ENCODE data around the gene C2CD4D. TPM values are rescaled to one million over a fixed set of nuclear protein-coding genes. Genes with fewer than 3 reads are reported as not detected.
"Not testable (repeated sequence)": the region's sequence is repeated elsewhere in the genome, so short reads cannot be mapped to it uniquely, and the experiment has no call there.

The C2CD4D gene
- total and polyA plus RNA-seq, 7 experiments from 2014 or later, result 0.18 to 0.87 (median 0.34) TPM; not detected in 4

GRCh38 chr1:151855516-151855915 lies 15.9 kb upstream of the C2CD4D start:
- intact Hi-C loops (cut with micrococcal nuclease); H3K4me1 ChIP-seq (ENCODE audit: control insufficient read depth in 2 of 2, insufficient read depth in 2 of 2, low read length in 2 of 2); POLR2A ChIA-PET; H3K36me3 ChIP-seq (ENCODE audit: control insufficient read depth in 2 of 3, insufficient read depth in 3 of 3, low read length in 3 of 3); H3K4me3 Mint-ChIP-seq; H3K27me3 Mint-ChIP-seq; H3K9me3 Mint-ChIP-seq; H3K36me3 Mint-ChIP-seq; H3K27ac Mint-ChIP-seq; H3K27me3 ChIP-seq (ENCODE audit: control insufficient read depth in 2 of 2, insufficient read depth in 2 of 2, low read length in 2 of 2); H3K27ac ChIP-seq (ENCODE audit: low read depth, low read length); H3K4me3 ChIP-seq (ENCODE audit: low read length); CTCF ChIA-PET; ATAC-seq; H3K9me3 ChIP-seq (ENCODE audit: control insufficient read depth in 2 of 3, low read length in 3 of 3): not testable (repeated sequence)
- peaks cover 0 to 11% (median 0%) of the 10 kb centered on the region in 7 donors for H3K4me1 Mint-ChIP-seq
- peak in 1 of 9 donors; percentile 7 for DNase-seq

GRCh38 chr1:151854658-151855057 lies 15.0 kb upstream of the C2CD4D start:
- no peak overlapping the region for H3K27ac ChIP-seq (ENCODE audit: low read depth, low read length)
- CTCF ChIA-PET, result no interaction called here
- H3K4me3 Mint-ChIP-seq, result no peak overlapping the region
- no peak overlapping the region for H3K4me3 ChIP-seq (ENCODE audit: low read length)
- H3K36me3 ChIP-seq (ENCODE audit: control insufficient read depth in 2 of 3, insufficient read depth in 3 of 3, low read length in 3 of 3), result no peaks in the 10 kb centered on the region
- H3K4me1 ChIP-seq (ENCODE audit: control insufficient read depth in 2 of 2, insufficient read depth in 2 of 2, low read length in 2 of 2), result no peaks in the 10 kb centered on the region
- intact Hi-C loops (cut with micrococcal nuclease), result no loop called here
- no peaks in the 10 kb centered on the region for H3K27me3 ChIP-seq (ENCODE audit: control insufficient read depth in 2 of 2, insufficient read depth in 2 of 2, low read length in 2 of 2)
- H3K4me1 Mint-ChIP-seq, result peaks cover 0 to 11% (median 0%) of the 10 kb centered on the region in 7 donors
- H3K9me3 ChIP-seq (ENCODE audit: control insufficient read depth in 2 of 3, low read length in 3 of 3), result no peaks in the 10 kb centered on the region
- H3K27me3 Mint-ChIP-seq, result peaks cover 0 to 7% (median 0%) of the 10 kb centered on the region in 5 donors
- no peaks in the 10 kb centered on the region for H3K9me3 Mint-ChIP-seq
- POLR2A ChIA-PET, result no interaction called here
- peaks cover 0 to 1% (median 0%) of the 10 kb centered on the region in 5 donors for H3K36me3 Mint-ChIP-seq
- no peak for ATAC-seq
- H3K27ac Mint-ChIP-seq, result no peak overlapping the region
- DNase-seq, result no peak

GRCh38 chr1:151853411-151853943 lies 13.9 kb upstream of the C2CD4D start, which contains the start of gene THEM5:
Gene THEM5, minus strand, starts transcription at chr1:151853712. Its CDS starts 147 bp downstream, at chr1:151853565.
- Histone ChIP-seq H3K27ac (ENCODE audit: low read depth, low read length) (no peak within 1 kb of the TSS), H3K9me3 (ENCODE audit: control insufficient read depth in 2 of 3, low read length in 3 of 3) (no peaks in the 10 kb centered on the region), H3K36me3 (ENCODE audit: control insufficient read depth in 2 of 3, insufficient read depth in 3 of 3, low read length in 3 of 3) (no peaks in the 10 kb centered on the region), H3K4me1 (ENCODE audit: control insufficient read depth in 2 of 2, insufficient read depth in 2 of 2, low read length in 2 of 2) (no peaks in the 10 kb centered on the region), H3K27me3 (ENCODE audit: control insufficient read depth in 2 of 2, insufficient read depth in 2 of 2, low read length in 2 of 2) (no peaks in the 10 kb centered on the region), H3K4me3 (ENCODE audit: low read length) (no peak within 1 kb of the TSS)
- intact Hi-C loops (cut with micrococcal nuclease), result no loop called here
- Mint-ChIP-seq H3K4me1 (peaks cover 0 to 11% (median 0%) of the 10 kb centered on the region in 7 donors), H3K9me3 (no peaks in the 10 kb centered on the region), H3K36me3 (peaks cover 0 to 1% (median 0%) of the 10 kb centered on the region in 5 donors), H3K27ac (no peak within 1 kb of the TSS), H3K27me3 (peaks cover 0 to 7% (median 0%) of the 10 kb centered on the region in 5 donors), H3K4me3 (no peak within 1 kb of the TSS)
- CTCF ChIA-PET, result no interaction called here
- POLR2A ChIA-PET, result no interaction called here
- ATAC-seq, result no peak
- no peak for DNase-seq

- Histone ChIP-seq H3K9me3 (ENCODE audit: control insufficient read depth in 2 of 3, low read length in 3 of 3) (no peaks in the 10 kb centered on the region), H3K36me3 (ENCODE audit: control insufficient read depth in 2 of 3, insufficient read depth in 3 of 3, low read length in 3 of 3) (no peaks in the 10 kb centered on the region), H3K27me3 (ENCODE audit: control insufficient read depth in 2 of 2, insufficient read depth in 2 of 2, low read length in 2 of 2) (no peaks in the 10 kb centered on the region), H3K4me3 (ENCODE audit: low read length) (no peak overlapping the region), H3K4me1 (ENCODE audit: control insufficient read depth in 2 of 2, insufficient read depth in 2 of 2, low read length in 2 of 2) (no peaks in the 10 kb centered on the region), H3K27ac (ENCODE audit: low read depth, low read length) (no peak overlapping the region)
- peaks cover 0 to 11% (median 0%) of the 10 kb centered on the region in 7 donors for H3K4me1 Mint-ChIP-seq
- H3K27me3 Mint-ChIP-seq, result peaks cover 0 to 7% (median 0%) of the 10 kb centered on the region in 5 donors
- intact Hi-C loops (cut with micrococcal nuclease), result no loop called here
- peaks cover 0 to 1% (median 0%) of the 10 kb centered on the region in 5 donors for H3K36me3 Mint-ChIP-seq
- ChIA-PET POLR2A (no interaction called here), CTCF (no interaction called here)
- H3K9me3 Mint-ChIP-seq, result no peaks in the 10 kb centered on the region
- ATAC-seq (no peak), DNase-seq (no peak)
- H3K4me3 Mint-ChIP-seq, result no peak overlapping the region
- no peak overlapping the region for H3K27ac Mint-ChIP-seq
Measured at GRCh38 chr1:151852733-151853132, 13.1 kb upstream of the C2CD4D start.

- H3K27ac ChIP-seq (ENCODE audit: low read depth, low read length), result no peak overlapping the region
- peaks cover 0 to 7% (median 0%) of the 10 kb centered on the region in 5 donors for H3K27me3 Mint-ChIP-seq
- no peaks in the 10 kb centered on the region for H3K9me3 Mint-ChIP-seq
- H3K36me3 Mint-ChIP-seq, result peaks cover 0 to 1% (median 0%) of the 10 kb centered on the region in 5 donors
- POLR2A ChIA-PET, result no interaction called here
- H3K4me3 ChIP-seq (ENCODE audit: low read length), result no peak overlapping the region
- H3K27ac Mint-ChIP-seq, result no peak overlapping the region
- H3K36me3 ChIP-seq (ENCODE audit: control insufficient read depth in 2 of 3, insufficient read depth in 3 of 3, low read length in 3 of 3), result no peaks in the 10 kb centered on the region
- no peaks in the 10 kb centered on the region for H3K9me3 ChIP-seq (ENCODE audit: control insufficient read depth in 2 of 3, low read length in 3 of 3)
- no peaks in the 10 kb centered on the region for H3K4me1 ChIP-seq (ENCODE audit: control insufficient read depth in 2 of 2, insufficient read depth in 2 of 2, low read length in 2 of 2)
- no peak overlapping the region for H3K4me3 Mint-ChIP-seq
- H3K27me3 ChIP-seq (ENCODE audit: control insufficient read depth in 2 of 2, insufficient read depth in 2 of 2, low read length in 2 of 2), result no peaks in the 10 kb centered on the region
- DNase-seq (no peak), ATAC-seq (no peak)
- CTCF ChIA-PET, result no interaction called here
- H3K4me1 Mint-ChIP-seq, result peaks cover 0 to 11% (median 0%) of the 10 kb centered on the region in 7 donors
- intact Hi-C loops (cut with micrococcal nuclease), result no loop called here
Measured at GRCh38 chr1:151851886-151852285, 12.3 kb upstream of the C2CD4D start.

GRCh38 chr1:151849871-151850270 lies 10.3 kb upstream of the C2CD4D start:
- DNase-seq, result no peak
- intact Hi-C loops (cut with micrococcal nuclease), result no loop called here
- CTCF ChIA-PET, result no interaction called here
- Mint-ChIP-seq H3K9me3 (no peaks in the 10 kb centered on the region), H3K4me3 (no peak overlapping the region), H3K4me1 (peaks cover 0 to 14% (median 0%) of the 10 kb centered on the region in 7 donors), H3K36me3 (peaks cover 0 to 2% (median 0%) of the 10 kb centered on the region in 5 donors), H3K27ac (no peak overlapping the region), H3K27me3 (peaks cover 0 to 7% (median 0%) of the 10 kb centered on the region in 5 donors)
- Histone ChIP-seq H3K27ac (ENCODE audit: low read depth, low read length) (no peak overlapping the region), H3K9me3 (ENCODE audit: control insufficient read depth in 2 of 3, low read length in 3 of 3) (no peaks in the 10 kb centered on the region), H3K4me3 (ENCODE audit: low read length) (no peak overlapping the region), H3K27me3 (ENCODE audit: control insufficient read depth in 2 of 2, insufficient read depth in 2 of 2, low read length in 2 of 2) (no peaks in the 10 kb centered on the region), H3K4me1 (ENCODE audit: control insufficient read depth in 2 of 2, insufficient read depth in 2 of 2, low read length in 2 of 2) (no peaks in the 10 kb centered on the region), H3K36me3 (ENCODE audit: control insufficient read depth in 2 of 3, insufficient read depth in 3 of 3, low read length in 3 of 3) (no peaks in the 10 kb centered on the region)
- POLR2A ChIA-PET, result no interaction called here
- no peak for ATAC-seq

- DNase-seq (no peak), ATAC-seq (no peak)
- no peaks in the 10 kb centered on the region for H3K4me1 ChIP-seq (ENCODE audit: control insufficient read depth in 2 of 2, insufficient read depth in 2 of 2, low read length in 2 of 2)
- H3K36me3 ChIP-seq (ENCODE audit: control insufficient read depth in 2 of 3, insufficient read depth in 3 of 3, low read length in 3 of 3), result no peaks in the 10 kb centered on the region
- ChIA-PET CTCF (interaction anchor here (1.1 kb wide), 1 partner anchor 154 kb away, joined by 3 read pairs; no protein-coding TSS in a partner anchor), POLR2A (interaction anchor here (0.6 kb wide), 1 partner anchor 59 kb away, joined by 3 read pairs; no protein-coding TSS in a partner anchor)
- H3K27ac ChIP-seq (ENCODE audit: low read depth, low read length), result no peak overlapping the region
- intact Hi-C loops (cut with micrococcal nuclease), result no loop called here
- H3K27me3 Mint-ChIP-seq, result peaks cover 0 to 7% (median 0%) of the 10 kb centered on the region in 5 donors
- H3K36me3 Mint-ChIP-seq, result peaks cover 0 to 6% (median 0%) of the 10 kb centered on the region in 5 donors
- no peaks in the 10 kb centered on the region for H3K9me3 Mint-ChIP-seq
- H3K27ac Mint-ChIP-seq, result peak overlapping the region in 1 of 9 donors; percentile 60
- H3K4me1 Mint-ChIP-seq, result peaks cover 0 to 18% (median 0%) of the 10 kb centered on the region in 7 donors
- H3K27me3 ChIP-seq (ENCODE audit: control insufficient read depth in 2 of 2, insufficient read depth in 2 of 2, low read length in 2 of 2), result no peaks in the 10 kb centered on the region
- H3K4me3 Mint-ChIP-seq, result no peak overlapping the region
- H3K4me3 ChIP-seq (ENCODE audit: low read length), result no peak overlapping the region
- H3K9me3 ChIP-seq (ENCODE audit: control insufficient read depth in 2 of 3, low read length in 3 of 3), result no peaks in the 10 kb centered on the region
Measured at GRCh38 chr1:151849126-151849525, 9.5 kb upstream of the C2CD4D start.
